Measurements from ENCODE around the gene DLG4. TPM values are rescaled to one million over a fixed set of nuclear protein-coding genes. Genes with fewer than 3 reads are reported as not detected.

Gene DLG4
- total RNA-seq: 5.4 and 9.1 TPM in 2 replicates

- DNase-seq (ENCODE audit: low read depth in 2 of 2): peak; percentile 83 to 89
Observed at GRCh38 chr17:7219812-7220592, at the start of gene DLG4, which contains the start of gene ACADVL. TSS of gene DLG4 (minus strand) at chr17:7219836. TSS of gene ACADVL (plus strand) at chr17:7219938. CDS start at chr17:7219985, 47 bp downstream.

DNA sequence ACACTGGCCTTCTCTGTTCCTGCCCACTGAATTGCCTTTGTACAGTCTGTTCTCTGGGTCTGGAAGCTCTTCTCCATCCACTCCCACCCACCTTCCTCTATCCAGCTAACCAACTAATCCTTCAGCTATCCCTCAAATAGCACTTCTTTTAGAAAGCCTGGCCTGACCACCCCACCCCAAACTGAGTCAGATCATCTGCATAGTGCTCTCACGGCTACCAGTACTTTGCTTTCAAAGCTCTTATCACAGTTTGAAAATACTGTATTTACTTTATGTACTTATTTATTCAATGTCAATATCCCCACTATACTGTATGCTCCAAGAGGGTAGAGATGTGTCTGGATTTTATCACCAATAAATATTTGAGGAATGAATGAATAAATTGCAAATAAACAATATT, 47.1 kb upstream of the DLG4 start:
- no peak for DNase-seq (ENCODE audit: low read depth in 2 of 2)

DNA sequence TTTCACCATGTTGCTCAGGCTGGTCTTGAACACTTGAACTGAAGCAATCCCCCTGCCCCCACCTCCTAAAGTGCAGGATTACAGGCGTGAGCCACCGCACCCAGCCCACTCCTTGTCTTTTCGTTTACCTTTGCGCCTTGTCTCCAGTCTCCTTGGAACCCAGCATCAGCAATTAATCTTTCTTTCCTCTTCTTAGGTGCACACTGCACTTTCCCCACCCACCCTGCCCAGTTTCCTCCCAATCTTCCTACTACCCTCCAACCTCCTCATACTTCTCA, 44.1 kb upstream of the DLG4 start:
- no peak for DNase-seq (ENCODE audit: low read depth in 2 of 2)

GRCh38 chr17:7262935-7263800, 43.5 kb upstream of the DLG4 start:
- no peak for DNase-seq (ENCODE audit: low read depth in 2 of 2)

- no peak for DNase-seq (ENCODE audit: low read depth in 2 of 2)
Observed at GRCh38 chr17:7262192-7262934, 42.7 kb upstream of the DLG4 start, which contains the start of gene CLDN7. TSS of gene CLDN7 (minus strand) at chr17:7262478. CDS start at chr17:7262043, 435 bp downstream.

DNA sequence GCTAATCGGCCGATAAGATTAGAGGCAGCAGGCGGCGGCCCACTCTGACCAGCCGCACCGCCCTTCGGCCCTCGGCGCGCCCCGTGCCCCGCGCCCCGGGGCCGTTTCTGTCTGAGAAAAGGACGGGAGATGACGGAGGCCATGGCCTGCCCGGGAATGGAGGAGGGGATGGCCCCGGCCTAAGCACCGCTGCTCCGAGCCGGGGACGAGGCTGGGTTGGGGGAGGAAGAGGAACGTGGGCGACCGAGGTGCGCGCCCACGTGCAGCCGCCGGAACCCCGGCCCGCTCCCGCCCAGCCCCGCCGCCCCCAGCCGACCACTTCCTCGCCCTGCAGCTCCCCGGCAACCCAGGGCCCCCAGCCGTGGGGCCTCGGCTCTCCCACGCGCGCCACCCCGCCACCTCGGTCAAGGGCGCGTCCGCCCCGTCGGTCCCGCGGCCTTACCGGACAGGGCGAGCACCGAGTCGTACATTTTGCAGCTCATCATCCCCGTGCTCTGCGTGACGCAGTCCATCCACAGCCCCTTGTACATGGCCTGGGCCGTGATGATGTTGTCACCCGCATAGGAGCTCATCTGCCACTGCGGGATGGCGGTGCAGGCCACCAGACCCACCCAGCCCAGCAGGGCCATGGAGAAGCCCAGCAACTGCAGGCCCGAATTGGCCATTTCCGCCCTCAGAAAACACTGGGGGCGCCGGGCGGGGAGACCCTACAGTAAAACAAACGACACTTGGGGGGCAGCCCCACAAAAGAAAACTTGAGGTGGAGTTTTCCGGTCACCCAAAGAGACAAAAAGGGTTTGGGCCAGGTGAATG, 41.9 kb upstream of the DLG4 start:
- DNase-seq (ENCODE audit: low read depth in 2 of 2): no peak

- no peak for DNase-seq (ENCODE audit: low read depth in 2 of 2)
Observed at GRCh38 chr17:7260651-7261378, 41.2 kb upstream of the DLG4 start.

DNA sequence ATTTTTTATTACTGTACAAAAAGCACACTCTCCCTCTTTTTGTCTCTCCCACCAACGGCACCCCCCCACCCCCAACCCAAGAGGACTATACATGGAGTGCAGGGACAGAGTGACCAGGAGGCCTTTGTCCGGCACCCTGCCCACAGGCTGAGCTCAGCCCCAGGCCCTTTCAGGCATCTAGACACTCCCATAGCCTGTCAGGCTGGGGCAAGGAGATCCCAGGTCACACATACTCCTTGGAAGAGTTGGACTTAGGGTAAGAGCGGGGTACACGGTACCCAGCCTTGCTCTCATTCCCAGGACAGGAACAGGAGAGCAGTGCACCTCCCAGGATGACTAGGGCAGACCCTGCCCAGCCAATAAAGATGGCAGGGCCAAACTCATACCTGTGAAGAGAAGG, 40.5 kb upstream of the DLG4 start:
- DNase-seq (ENCODE audit: low read depth in 2 of 2): no peak

GRCh38 chr17:7259555-7259889, 39.9 kb upstream of the DLG4 start:
- no peak for DNase-seq (ENCODE audit: low read depth in 2 of 2)

DNA sequence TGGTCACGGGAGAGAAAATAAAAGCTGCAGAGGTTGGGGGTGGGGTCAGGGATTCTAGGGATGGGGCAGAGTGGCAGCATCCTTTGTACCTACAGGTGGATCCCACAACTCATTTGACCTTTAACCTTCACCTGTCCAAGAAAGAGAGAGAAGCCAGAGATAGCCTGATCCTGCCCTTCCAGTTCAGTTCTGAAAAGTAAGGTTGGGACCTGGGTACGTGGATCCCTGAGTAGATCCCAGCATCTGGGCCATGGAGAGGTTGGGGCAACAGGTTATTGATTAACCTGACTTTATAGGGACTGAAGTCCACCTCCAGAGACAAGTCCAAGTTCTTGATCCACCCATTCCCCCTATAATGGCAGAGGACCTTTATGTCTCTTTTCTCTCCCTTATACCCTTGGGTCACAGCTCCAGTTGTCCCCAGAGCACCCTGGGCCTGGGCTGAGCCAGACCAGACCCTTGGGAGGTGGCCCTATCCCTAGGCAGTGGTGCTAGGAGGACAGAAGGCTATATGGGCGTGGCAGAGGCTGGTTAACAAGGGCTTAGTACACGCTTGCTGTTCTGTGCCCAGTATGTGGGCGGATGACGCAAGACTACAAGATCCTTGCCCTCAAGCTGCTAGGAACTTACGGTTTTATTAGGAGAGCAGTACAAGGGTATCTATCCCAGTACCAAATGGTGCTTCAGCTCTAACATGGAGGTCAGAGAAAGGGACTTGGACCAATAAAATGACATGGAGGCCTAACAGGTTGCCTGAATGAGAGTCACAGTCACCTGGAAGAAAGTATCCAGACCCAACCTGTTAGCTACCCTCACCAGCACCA, 39.3 kb upstream of the DLG4 start:
- DNase-seq (ENCODE audit: low read depth in 2 of 2): no peak

GRCh38 chr17:7256766-7257456, 37.3 kb upstream of the DLG4 start:
- DNase-seq (ENCODE audit: low read depth in 2 of 2): no peak

DNA sequence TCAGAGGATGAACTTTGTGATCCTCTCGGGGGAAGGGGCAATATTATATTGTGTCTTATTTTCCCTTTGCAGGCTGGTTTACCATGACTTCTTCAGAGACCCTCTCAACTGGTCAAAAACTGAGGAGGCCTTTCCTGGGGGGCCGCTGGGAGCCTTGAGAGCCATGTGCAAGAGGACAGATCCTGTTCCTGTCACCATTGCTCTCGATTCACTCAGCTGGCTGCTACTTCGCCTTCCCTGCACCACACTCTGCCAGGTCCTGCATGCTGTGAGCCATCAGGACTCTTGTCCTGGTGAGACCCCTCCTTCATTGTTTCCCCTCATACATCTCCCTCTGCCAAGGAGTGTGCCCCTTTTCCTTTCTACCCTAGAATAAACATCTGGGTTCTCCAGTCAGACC, 34.9 kb upstream of the DLG4 start:
- DNase-seq (ENCODE audit: low read depth in 2 of 2): no peak

GRCh38 chr17:7253082-7253481, 33.4 kb upstream of the DLG4 start:
- no peak for DNase-seq (ENCODE audit: low read depth in 2 of 2)

GRCh38 chr17:7252176-7253043, 32.8 kb upstream of the DLG4 start, which contains the start of gene ELP5:
TSS of gene ELP5 (plus strand) at chr17:7252215. CDS start at chr17:7252551, 336 bp downstream.
- peak; percentile 95 to 97 for DNase-seq (ENCODE audit: low read depth in 2 of 2)

DNA sequence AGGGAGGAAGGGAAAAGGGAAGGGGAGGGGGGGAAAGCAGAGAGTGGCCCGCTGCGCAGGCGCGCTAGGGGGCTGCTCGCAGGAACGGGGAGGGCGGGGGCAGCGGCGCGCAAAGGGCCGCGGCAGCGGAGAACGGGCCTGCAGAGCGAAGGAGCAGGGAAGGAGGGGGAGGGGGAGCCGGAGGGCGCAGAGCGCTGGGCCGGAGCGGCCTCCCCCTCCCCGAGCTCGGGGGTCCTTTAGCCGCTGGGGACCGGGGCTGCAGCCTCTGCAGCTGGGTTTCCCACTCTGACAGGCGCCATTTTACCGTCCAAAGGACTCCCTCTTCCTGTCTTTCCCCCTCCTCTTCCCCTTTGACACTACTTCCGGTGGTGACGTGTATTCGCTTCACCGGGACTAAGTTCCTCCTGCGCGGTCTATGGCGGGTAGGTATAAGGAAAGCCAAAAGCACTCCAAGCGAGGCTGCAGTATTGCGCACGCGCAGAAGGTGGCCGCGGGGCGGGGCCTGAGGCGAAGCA, 32.1 kb upstream of the DLG4 start, which contains the start of gene CTDNEP1:
CTDNEP1 (minus strand) TSS at position 74 of the 515 bp plus-strand sequence. CDS start 438 bp downstream, outside the sequence.
- peak; percentile 100 for DNase-seq (ENCODE audit: low read depth in 2 of 2)

DNA sequence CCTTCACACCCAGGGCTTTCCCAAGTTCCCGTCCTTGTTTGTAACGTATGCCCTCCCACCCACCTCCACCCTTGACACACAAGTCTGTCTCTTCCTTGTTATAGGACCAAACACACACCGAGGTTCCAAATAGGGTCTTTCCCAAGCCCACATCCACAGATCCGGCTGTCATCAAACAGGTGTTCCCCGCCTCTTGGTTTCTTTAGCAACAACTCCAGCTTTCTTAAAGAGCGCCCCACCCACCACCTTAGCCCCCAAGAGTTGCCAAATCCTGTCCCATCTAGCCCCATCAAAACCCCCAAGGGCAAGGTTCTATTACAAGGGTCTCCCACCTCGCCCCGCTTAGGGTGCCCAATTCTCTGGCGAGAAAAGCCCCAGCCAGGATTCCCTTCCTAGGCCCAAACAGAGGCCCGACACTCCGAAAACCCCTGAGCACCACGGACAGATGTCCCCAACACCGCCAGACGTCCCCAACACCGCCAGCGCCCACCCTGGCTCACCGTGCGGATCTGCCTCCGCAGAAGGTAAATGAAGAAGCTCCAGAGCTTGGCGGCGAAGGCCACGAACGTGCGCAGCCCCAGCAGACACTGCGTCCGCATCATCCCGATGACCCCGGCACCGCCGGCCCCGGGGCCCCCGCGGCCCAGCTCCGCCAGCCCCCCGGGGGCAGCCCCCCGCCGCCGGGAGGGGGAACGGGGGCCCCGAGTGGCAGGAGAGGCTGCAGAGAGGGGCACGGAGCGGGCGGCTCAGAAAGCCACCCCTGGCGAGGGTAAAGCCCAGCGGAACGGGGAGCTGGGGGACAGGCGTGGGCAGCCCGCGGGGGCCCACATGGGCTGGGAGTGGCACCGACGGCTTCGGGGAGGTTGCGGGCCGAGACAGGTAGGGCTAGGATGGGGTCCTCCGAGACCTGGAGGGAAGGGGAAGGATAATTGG, 31.3 kb upstream of the DLG4 start:
- DNase-seq (ENCODE audit: low read depth in 2 of 2): peak; percentile 48 to 54

Measured in lung microvascular endothelial cell (primary cell).